Osteocyte (in vitro differentiated cells): Measurements from ENCODE around the gene SSX2IP. TPM values are rescaled to one million over a fixed set of nuclear protein-coding genes. Genes with fewer than 3 reads are reported as not detected.

ENCODE experiments used
- DNase-seq: peaks from one replicate; pipeline ENCODE4 v3.0.0; 2021; ENCODE audit warnings: mixed read lengths; ENCODE audit not compliant: unreplicated experiment; ENCODE audit errors: extremely low spot score
- H3K27ac Mint-ChIP-seq: one replicate; pipeline ENCODE4 v1.8.0; 2021; ENCODE audit warnings: mild to moderate bottlenecking, mixed read lengths; ENCODE audit not compliant: unreplicated experiment
- H3K27me3 Mint-ChIP-seq: one replicate; pipeline ENCODE4 v1.8.0; 2021; ENCODE audit warnings: mixed read lengths; ENCODE audit not compliant: unreplicated experiment
- H3K36me3 Mint-ChIP-seq: one replicate; pipeline ENCODE4 v1.8.0; 2021; ENCODE audit warnings: mixed read lengths; ENCODE audit not compliant: unreplicated experiment
- H3K4me1 Mint-ChIP-seq: one replicate; pipeline ENCODE4 v1.8.0; 2021; ENCODE audit warnings: mixed read lengths; ENCODE audit not compliant: unreplicated experiment
- H3K4me3 Mint-ChIP-seq: one replicate; pipeline ENCODE4 v1.8.0; 2021; ENCODE audit warnings: mild to moderate bottlenecking, moderate library complexity, mixed read lengths; ENCODE audit not compliant: unreplicated experiment
- H3K9me3 Mint-ChIP-seq: one replicate; pipeline ENCODE4 v1.8.0; 2021; ENCODE audit warnings: mixed read lengths; ENCODE audit not compliant: unreplicated experiment
- CTCF ChIP-seq: fragments of 200-600 bp; sonication (generic); IDR thresholded peaks from 2 replicates; pipeline ENCODE4 v1.5.0; 2021; ENCODE audit warnings: antibody characterized with exemption, mild to moderate bottlenecking, moderate library complexity
- total RNA-seq: library from RNA; stranded (reverse); gene quantifications from 2 replicates; pipeline ENCODE4 v1.2.1, GENCODE V29; 2021

Gene SSX2IP
- total RNA-seq, 1 donor from 2014 or later: 7.0 TPM

GRCh38 chr1:84693785-84694184, 3.5 kb upstream of the SSX2IP start:
- no peak for DNase-seq
- H3K4me1 Mint-ChIP-seq: peaks cover 26% of the 10 kb centered on the region

GRCh38 chr1:84693005-84693404, 2.7 kb upstream of the SSX2IP start:
- TF ChIP-seq CTCF: no peak
- Mint-ChIP-seq H3K4me3 (no peak overlapping the region), H3K27ac (no peak overlapping the region), H3K27me3 (peaks cover 11% of the 10 kb centered on the region), H3K4me1 (peaks cover 21% of the 10 kb centered on the region), H3K9me3 (peaks cover 5% of the 10 kb centered on the region), H3K36me3 (no peaks in the 10 kb centered on the region)
- no peak for DNase-seq

More at GRCh38 chr1:84693785-84694184, 3.5 kb upstream of the SSX2IP start:
- Mint-ChIP-seq H3K36me3 (no peaks in the 10 kb centered on the region), H3K4me3 (no peak overlapping the region), H3K27me3 (peaks cover 11% of the 10 kb centered on the region), H3K27ac (no peak overlapping the region), H3K9me3 (peaks cover 5% of the 10 kb centered on the region)
- no peak for TF ChIP-seq CTCF

GRCh38 chr1:84692391-84692790, 2.1 kb upstream of the SSX2IP start:
- H3K27me3 Mint-ChIP-seq: peaks cover 11% of the 10 kb centered on the region
- no peak for DNase-seq
- H3K4me3 Mint-ChIP-seq: no peak overlapping the region
- no peaks in the 10 kb centered on the region for H3K36me3 Mint-ChIP-seq
- no peak overlapping the region for H3K27ac Mint-ChIP-seq
- peaks cover 18% of the 10 kb centered on the region for H3K4me1 Mint-ChIP-seq
- no peak for TF ChIP-seq CTCF
- H3K9me3 Mint-ChIP-seq: peaks cover 5% of the 10 kb centered on the region

- H3K4me1 Mint-ChIP-seq: peaks cover 18% of the 10 kb centered on the region
- no peak for TF ChIP-seq CTCF
- no peaks in the 10 kb centered on the region for H3K36me3 Mint-ChIP-seq
- H3K27ac Mint-ChIP-seq: peak overlapping the region; percentile 50
- H3K27me3 Mint-ChIP-seq: peaks cover 11% of the 10 kb centered on the region
- peak overlapping the region; percentile 89 for H3K4me3 Mint-ChIP-seq
- DNase-seq: no peak
- H3K9me3 Mint-ChIP-seq: peaks cover 5% of the 10 kb centered on the region
Measured at GRCh38 chr1:84691122-84691783, 992 bp upstream of the SSX2IP start.

- no peak for DNase-seq
- H3K27ac Mint-ChIP-seq: no peak overlapping the region
Measured at GRCh38 chr1:84689514-84690396, 506 bp downstream of the SSX2IP start.

More at GRCh38 chr1:84689514-84690396, 506 bp downstream of the SSX2IP start:
- Mint-ChIP-seq H3K4me3 (peak overlapping the region; percentile 76), H3K9me3 (peaks cover 5% of the 10 kb centered on the region), H3K36me3 (no peaks in the 10 kb centered on the region), H3K27me3 (peaks cover 4% of the 10 kb centered on the region), H3K4me1 (peaks cover 18% of the 10 kb centered on the region)
- TF ChIP-seq CTCF: peak; percentile 54
